Endodermal cell (in vitro differentiated cells): ENCODE data around the gene VPS35L. TPM values are rescaled to one million over a fixed set of nuclear protein-coding genes. Genes with fewer than 3 reads are reported as not detected.
A peak's percentile ranks its signal among the peaks of the same experiment; 100 is the strongest.

ENCODE experiments used
- DNase-seq: peaks from one replicate; pipeline ENCODE4 v3.0.0-alpha.2; 2017
- H3K27ac ChIP-seq: 2 replicates; pipeline ENCODE4 v1.5.1; 2013; ENCODE audit warnings: mild to moderate bottlenecking, low read depth, low read length, moderate library complexity
- H3K27me3 ChIP-seq: 2 replicates; pipeline ENCODE4 v1.6.1; 2013; ENCODE audit warnings: mild to moderate bottlenecking, low read length, moderate library complexity; ENCODE audit not compliant: insufficient read depth, control insufficient read depth, poor library complexity, severe bottlenecking
- H3K36me3 ChIP-seq: 2 replicates; pipeline ENCODE4 v1.7.0; 2013; ENCODE audit warnings: mild to moderate bottlenecking, low read length, moderate library complexity; ENCODE audit not compliant: control insufficient read depth, insufficient read depth
- H3K4me1 ChIP-seq: one replicate; pipeline ENCODE4 v1.7.0; 2013; ENCODE audit warnings: low read length; ENCODE audit not compliant: control insufficient read depth, insufficient read depth
- H3K4me3 ChIP-seq: 2 replicates; pipeline ENCODE4 v1.5.1; 2013; ENCODE audit warnings: mild to moderate bottlenecking, low read length, moderate library complexity
- H3K9ac ChIP-seq: 2 replicates; pipeline ENCODE4 v1.6.1; 2013; ENCODE audit warnings: mild to moderate bottlenecking, low read length, moderate library complexity; ENCODE audit not compliant: poor library complexity, severe bottlenecking; ENCODE audit errors: extremely low read depth
- H3K9me3 ChIP-seq: 2 replicates; pipeline ENCODE4 v1.6.1; 2013; ENCODE audit warnings: mild to moderate bottlenecking, low read length, moderate library complexity; ENCODE audit not compliant: control insufficient read depth
- H3K27ac Mint-ChIP-seq: 2 replicates; pipeline ENCODE4 v1.8.0; 2020; ENCODE audit warnings: mixed read lengths
- H3K27me3 Mint-ChIP-seq: 2 replicates; pipeline ENCODE4 v1.8.0; 2021; ENCODE audit warnings: mild to moderate bottlenecking, mixed read lengths; ENCODE audit not compliant: insufficient read depth
- H3K36me3 Mint-ChIP-seq: 2 replicates; pipeline ENCODE4 v1.8.0; 2020; ENCODE audit warnings: low read depth, mixed read lengths
- H3K4me1 Mint-ChIP-seq: 2 replicates; pipeline ENCODE4 v1.8.0; 2020; ENCODE audit warnings: mixed read lengths
- H3K4me3 Mint-ChIP-seq: 2 replicates; pipeline ENCODE4 v1.8.0; 2020; ENCODE audit warnings: mild to moderate bottlenecking, moderate library complexity, mixed read lengths
- H3K9me3 Mint-ChIP-seq: 2 replicates; pipeline ENCODE4 v1.8.0; 2020; ENCODE audit warnings: mild to moderate bottlenecking, mixed read lengths
- CTCF ChIP-seq: fragments of 200-600 bp; sonication (generic); conservative IDR thresholded peaks from 2 replicates; pipeline ENCODE4 v1.5.0; 2021; ENCODE audit warnings: antibody characterized with exemption, mild to moderate bottlenecking
- WGBS, 2 experiments: methylation state at CpG; one replicate each; pipeline versions ENCODE4 v1.1.5 to v1.1.7; 2013; ENCODE audit warnings: missing lambda C conversion rate in 2 of 2, mixed read lengths in 1 of 2; ENCODE audit not compliant: insufficient coverage in 1 of 2, insufficient read length in 1 of 2; 5-methylcytosine and 5-hydroxymethylcytosine counted together
- total RNA-seq, 2 donors: library from RNA; stranded (reverse); fragmentation: NEBNext Ultra II Directional in 1 of 2; extraction: Animal tissue kit (Norgen Biotek cat#: 25700) in 1 of 2; gene quantifications; 2 replicates in 1 of 2; 3 replicates in 1 of 2; pipeline ENCODE4 v1.2.1, GENCODE V29; 2021

The VPS35L gene
- total RNA-seq, 2 donors from 2014 or later, result 61.5 to 82.0 TPM

- H3K36me3 ChIP-seq, result peaks cover 48% of the 10 kb centered on the region
- no peaks in the 10 kb centered on the region for H3K4me1 ChIP-seq
- no peak overlapping the region for H3K9ac ChIP-seq
- no peak for DNase-seq
- Mint-ChIP-seq H3K27ac (peak overlapping the region; percentile 55), H3K4me3 (no peak overlapping the region), H3K4me1 (no peaks in the 10 kb centered on the region), H3K9me3 (no peaks in the 10 kb centered on the region), H3K36me3 (peaks cover 68% of the 10 kb centered on the region), H3K27me3 (no peaks in the 10 kb centered on the region)
- no peak for TF ChIP-seq CTCF
- no peak overlapping the region for H3K4me3 ChIP-seq
- H3K27me3 ChIP-seq, result no peaks in the 10 kb centered on the region
- H3K9me3 ChIP-seq, result no peaks in the 10 kb centered on the region
- 93 to 98% methylated on average over 6 to 9 of the region's 9 CpGs for WGBS, 2 experiments
- no peak overlapping the region for H3K27ac ChIP-seq
Observed at GRCh38 chr16:19735074-19735867, 179.8 kb downstream of the VPS35L start.

GRCh38 chr16:19737306-19738038 is 182.0 kb downstream of the VPS35L start:
- H3K27me3 Mint-ChIP-seq, result no peaks in the 10 kb centered on the region
- H3K4me3 Mint-ChIP-seq, result no peak overlapping the region
- Histone ChIP-seq H3K36me3 (peaks cover 37% of the 10 kb centered on the region), H3K4me1 (no peaks in the 10 kb centered on the region), H3K9me3 (no peaks in the 10 kb centered on the region), H3K9ac (no peak overlapping the region), H3K27ac (no peak overlapping the region), H3K27me3 (no peaks in the 10 kb centered on the region), H3K4me3 (no peak overlapping the region)
- H3K9me3 Mint-ChIP-seq, result no peaks in the 10 kb centered on the region
- WGBS, 2 experiments, result 91 to 94% methylated on average over 10 to 12 of the region's 12 CpGs
- H3K4me1 Mint-ChIP-seq, result no peaks in the 10 kb centered on the region
- peaks cover 50% of the 10 kb centered on the region for H3K36me3 Mint-ChIP-seq
- H3K27ac Mint-ChIP-seq, result no peak overlapping the region
- DNase-seq, result no peak
- no peak for TF ChIP-seq CTCF

GRCh38 chr16:19741354-19741753 is 185.9 kb downstream of the VPS35L start:
- Histone ChIP-seq H3K9ac (no peak overlapping the region), H3K27ac (no peak overlapping the region), H3K4me1 (peaks cover under 1% of the 10 kb centered on the region), H3K4me3 (no peak overlapping the region), H3K27me3 (no peaks in the 10 kb centered on the region), H3K36me3 (peaks cover 22% of the 10 kb centered on the region), H3K9me3 (no peaks in the 10 kb centered on the region)
- peaks cover 21% of the 10 kb centered on the region for H3K36me3 Mint-ChIP-seq
- peaks cover 15% of the 10 kb centered on the region for H3K4me1 Mint-ChIP-seq
- no peak for DNase-seq
- no peak overlapping the region for H3K4me3 Mint-ChIP-seq
- no peaks in the 10 kb centered on the region for H3K9me3 Mint-ChIP-seq
- no peak overlapping the region for H3K27ac Mint-ChIP-seq
- WGBS, 2 experiments, result 71 to 91% methylated on average over 1 of the region's 1 CpG
- no peak for TF ChIP-seq CTCF
- H3K27me3 Mint-ChIP-seq, result no peaks in the 10 kb centered on the region
